ENCODE results near the gene NT5C1B.

DNA sequence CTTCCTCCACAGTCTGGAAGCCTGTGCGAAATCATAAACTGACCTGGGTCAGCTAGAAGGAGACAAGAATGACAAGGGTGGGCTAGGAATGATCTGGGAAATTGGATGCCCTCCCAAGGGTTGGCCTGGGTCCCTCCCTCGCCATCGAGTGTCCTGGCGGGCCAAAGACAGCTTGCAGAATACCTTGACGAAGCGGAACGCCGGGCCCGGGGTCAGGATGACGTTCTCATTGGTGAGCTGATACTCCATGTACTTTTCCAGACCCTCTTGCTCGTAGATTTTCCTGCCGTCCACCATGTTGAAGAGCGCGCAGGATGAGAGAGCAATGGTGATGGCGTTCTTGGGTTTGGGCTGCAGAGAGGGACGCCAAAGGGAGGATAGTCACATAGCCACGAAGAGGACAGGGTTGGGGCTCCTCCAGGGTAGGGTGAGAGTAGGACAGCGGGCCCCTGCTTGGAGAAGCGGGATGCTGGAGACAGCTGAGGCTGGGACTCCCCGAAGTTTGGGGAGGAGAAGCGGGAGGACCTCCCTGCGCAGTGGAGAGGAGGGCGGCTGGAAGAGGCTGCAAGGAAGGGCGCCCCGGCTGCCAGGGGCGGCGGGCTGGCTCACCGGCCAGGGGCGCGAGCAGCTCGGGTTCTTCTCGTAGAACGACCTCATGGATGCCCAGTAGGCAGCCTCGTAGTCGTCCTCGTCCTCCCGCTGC, 5.3 kb downstream of the NT5C1B start:
- TF ChIP-seq, protein P1, sequence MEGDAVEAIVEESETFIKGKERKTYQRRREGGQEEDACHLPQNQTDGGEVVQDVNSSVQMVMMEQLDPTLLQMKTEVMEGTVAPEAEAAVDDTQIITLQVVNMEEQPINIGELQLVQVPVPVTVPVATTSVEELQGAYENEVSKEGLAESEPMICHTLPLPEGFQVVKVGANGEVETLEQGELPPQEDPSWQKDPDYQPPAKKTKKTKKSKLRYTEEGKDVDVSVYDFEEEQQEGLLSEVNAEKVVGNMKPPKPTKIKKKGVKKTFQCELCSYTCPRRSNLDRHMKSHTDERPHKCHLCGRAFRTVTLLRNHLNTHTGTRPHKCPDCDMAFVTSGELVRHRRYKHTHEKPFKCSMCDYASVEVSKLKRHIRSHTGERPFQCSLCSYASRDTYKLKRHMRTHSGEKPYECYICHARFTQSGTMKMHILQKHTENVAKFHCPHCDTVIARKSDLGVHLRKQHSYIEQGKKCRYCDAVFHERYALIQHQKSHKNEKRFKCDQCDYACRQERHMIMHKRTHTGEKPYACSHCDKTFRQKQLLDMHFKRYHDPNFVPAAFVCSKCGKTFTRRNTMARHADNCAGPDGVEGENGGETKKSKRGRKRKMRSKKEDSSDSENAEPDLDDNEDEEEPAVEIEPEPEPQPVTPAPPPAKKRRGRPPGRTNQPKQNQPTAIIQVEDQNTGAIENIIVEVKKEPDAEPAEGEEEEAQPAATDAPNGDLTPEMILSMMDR (conservative IDR thresholded peaks at IDR 0.05; ENCODE audit: low read length): no peak
- no peak for TF ChIP-seq EZH2phosphoT487 (IDR thresholded peaks at IDR 0.05; ENCODE audit: borderline replicate concordance, low read depth, low read length)
